ENCODE measurements around the gene PGM2L1.
"Not testable (repeated sequence)": the region's sequence is repeated elsewhere in the genome, so short reads cannot be mapped to it uniquely, and the experiment has no call there.

Gene PGM2L1

DNA sequence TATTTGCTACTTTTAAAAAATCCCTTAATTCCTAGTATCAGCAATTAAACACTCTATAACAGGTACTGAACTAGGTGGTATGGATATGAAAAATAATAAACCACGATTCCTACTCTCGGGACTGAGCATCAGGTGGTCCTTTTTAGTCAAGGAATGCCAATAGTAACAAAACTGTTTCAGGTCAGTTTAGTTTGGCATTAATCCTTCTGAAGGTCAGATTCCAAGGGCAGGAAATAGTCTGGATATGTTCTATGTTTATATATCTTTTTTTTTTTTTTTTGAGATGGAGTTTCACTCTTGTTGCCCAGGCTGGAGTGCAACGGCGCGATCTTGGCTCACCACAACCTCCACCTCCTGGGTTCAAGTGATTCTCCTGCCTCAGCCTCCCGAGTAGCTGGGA, 67.2 kb downstream of the PGM2L1 start:
- DNase-seq: not testable (repeated sequence)

DNA sequence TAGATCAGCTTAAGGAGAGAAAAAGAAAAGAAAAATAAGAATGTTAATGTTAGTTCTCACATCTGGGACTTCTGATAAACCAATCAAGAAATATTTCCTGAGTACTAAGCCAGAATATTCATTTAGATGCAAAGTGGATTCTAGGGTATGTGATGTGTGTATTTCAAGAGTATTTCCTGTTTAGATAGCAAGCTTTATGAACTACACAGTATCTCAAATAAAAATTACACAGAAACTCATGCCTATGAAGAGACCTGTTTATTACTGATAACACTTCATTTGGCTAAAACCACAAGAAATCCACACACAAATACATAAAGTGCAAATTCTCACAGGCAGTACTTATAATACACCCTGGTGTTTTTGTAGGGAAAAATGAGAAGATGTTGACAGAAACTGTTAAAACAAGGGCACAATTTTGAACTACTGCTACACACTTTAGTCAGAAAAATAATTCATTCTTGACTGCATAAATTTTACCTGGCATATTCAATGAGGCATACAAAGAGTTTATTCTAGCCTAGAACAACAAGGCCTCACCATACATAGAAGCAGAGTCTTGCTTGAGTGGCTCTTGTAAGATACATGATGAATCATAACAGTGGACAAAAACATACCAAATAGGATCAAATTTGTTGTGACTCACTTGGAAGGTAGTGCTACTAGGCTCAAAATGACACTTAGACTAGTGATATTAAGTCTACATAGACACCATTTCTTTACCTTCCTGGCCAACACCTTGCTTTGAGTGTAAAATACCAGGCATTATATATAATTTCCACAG, 68.0 kb downstream of the PGM2L1 start:
- DNase-seq: no peak

DNA sequence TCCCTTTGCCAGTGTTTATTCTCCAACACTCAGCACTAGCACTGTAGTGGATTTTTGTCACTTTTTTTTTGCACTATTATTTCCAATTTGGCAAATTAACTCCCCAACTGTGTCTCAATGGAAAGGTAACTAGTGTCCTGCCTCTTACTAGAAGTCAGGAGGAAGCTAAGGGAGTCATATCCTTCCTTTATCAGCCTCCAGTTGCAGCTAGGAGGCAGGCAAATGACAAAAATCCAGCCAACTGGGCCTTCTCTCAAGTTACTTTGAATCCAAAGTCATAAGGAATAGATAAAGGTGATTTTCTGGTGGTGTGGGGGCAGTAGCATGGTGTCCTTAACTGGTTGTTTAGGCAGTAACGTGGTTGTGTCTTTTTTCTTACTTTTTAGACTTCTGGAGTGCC, 71.2 kb downstream of the PGM2L1 start:
- DNase-seq: no peak

GRCh38 chr11:74326665-74327064, 71.6 kb downstream of the PGM2L1 start:
- DNase-seq: no peak

- no peak for DNase-seq
Measured at GRCh38 chr11:74325649-74326645, 72.3 kb downstream of the PGM2L1 start.

- no peak for DNase-seq
Measured at GRCh38 chr11:74322667-74323066, 75.6 kb downstream of the PGM2L1 start.

GRCh38 chr11:74321487-74322188, 76.6 kb downstream of the PGM2L1 start:
- DNase-seq: peak; percentile 49

GRCh38 chr11:74320538-74320937, 77.7 kb downstream of the PGM2L1 start:
- DNase-seq: no peak

- no peak for DNase-seq
Measured at GRCh38 chr11:74319139-74319816, 79.0 kb downstream of the PGM2L1 start.

DNA sequence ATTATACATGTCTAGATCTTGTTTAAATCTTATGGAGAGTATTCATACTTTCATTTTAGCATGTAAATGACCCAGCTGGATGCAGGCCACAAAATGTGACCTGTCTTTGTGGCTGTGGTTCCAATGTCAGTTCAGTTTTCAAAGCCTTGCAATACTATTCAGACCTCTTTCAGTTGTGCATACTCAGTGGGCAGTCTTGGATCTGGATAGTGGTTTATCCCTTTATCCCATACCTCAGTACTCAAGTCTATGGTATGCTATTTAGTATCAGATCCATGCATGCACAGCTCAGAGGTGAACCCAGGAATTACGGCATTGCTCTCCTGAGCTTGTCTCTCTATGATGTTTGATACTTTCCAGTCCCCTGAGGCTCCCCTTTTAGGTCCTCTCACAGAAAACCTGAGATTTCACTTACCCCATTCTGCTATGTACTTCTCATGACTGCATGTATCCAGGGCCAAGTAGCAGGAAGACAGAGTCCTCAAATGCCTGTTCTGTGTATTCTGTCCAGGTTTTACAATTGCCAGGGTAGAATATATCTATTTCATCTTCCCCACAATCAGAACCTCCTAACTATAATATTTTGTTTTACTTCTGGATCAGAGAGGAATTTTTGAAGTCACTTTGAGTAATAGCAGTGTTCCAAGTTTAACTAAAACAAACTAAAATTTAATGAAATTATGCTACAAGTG, 79.8 kb downstream of the PGM2L1 start:
- no peak for DNase-seq

- no peak for DNase-seq
Measured at GRCh38 chr11:74316772-74317505, 81.3 kb downstream of the PGM2L1 start.

- DNase-seq: no peak
Measured at GRCh38 chr11:74312326-74312725, 85.9 kb downstream of the PGM2L1 start.

GRCh38 chr11:74311352-74311926, 86.8 kb downstream of the PGM2L1 start, which contains the start of gene P4HA3:
Gene P4HA3, minus strand, starts transcription at chr11:74311640. Its CDS starts 29 bp downstream, at chr11:74311611.
- peak; percentile 75 for DNase-seq

DNA sequence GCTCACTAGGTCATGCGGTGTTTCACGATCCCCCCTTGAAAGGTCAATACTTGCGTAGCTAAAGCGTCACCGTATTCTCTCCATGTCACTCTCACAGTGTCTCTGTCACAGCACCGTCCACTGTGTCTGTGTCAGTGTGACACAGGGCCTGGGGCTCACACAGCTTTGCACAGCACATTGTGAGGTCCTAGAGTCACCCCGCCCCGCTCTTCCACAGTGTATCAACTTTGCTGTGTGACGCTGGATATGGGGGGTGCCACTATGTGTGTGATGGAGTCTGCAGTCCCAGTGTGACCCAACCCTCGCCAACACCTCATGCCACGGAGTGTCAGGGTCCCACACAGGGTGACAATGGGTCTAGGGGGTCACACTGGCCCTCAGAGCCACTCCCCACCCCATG, 87.4 kb downstream of the PGM2L1 start:
- DNase-seq: no peak

DNA sequence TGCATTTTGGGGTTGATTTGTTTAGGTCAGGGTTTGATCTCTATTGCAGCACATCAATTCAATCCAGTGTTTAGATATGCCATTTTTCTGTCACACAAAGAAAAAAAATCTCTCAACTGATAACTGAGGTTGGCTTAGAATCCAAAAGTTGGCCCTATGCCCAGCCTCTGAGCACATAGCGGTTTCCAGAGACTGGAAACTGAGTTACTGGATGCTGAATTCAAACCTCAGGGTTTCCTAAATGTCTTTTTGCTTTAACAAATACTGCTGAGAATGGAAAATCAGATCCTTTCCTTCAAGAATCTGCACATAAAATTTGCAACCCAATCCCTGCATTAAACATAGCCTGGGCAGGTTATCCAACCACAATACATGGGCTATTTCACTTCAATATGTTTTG, 90.8 kb downstream of the PGM2L1 start:
- no peak for DNase-seq

GRCh38 chr11:74306435-74307175, 91.6 kb downstream of the PGM2L1 start:
- DNase-seq: no peak

- no peak for DNase-seq
Measured at GRCh38 chr11:74299015-74299414, 99.2 kb downstream of the PGM2L1 start.

- no peak for DNase-seq
Measured at GRCh38 chr11:74297484-74297883, 100.7 kb downstream of the PGM2L1 start.

DNA sequence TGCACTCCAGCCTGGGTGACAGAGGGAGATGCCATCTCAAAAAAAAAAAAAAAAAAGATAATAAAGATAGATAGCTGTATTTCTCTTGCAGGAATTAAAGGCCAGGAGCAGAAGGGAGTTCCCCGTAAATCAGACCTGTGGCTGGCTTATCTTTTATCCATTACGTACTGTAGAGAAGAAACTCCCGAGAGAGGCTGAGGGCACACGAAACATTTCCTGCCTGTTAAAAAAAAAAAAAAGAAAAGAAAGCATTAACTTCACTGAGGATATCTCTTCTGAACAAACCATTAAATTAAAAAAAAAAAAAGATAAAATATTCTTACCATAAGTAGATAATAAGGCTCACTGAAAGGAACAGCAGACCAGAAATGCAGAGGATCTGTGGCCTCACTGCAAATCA, 109.3 kb downstream of the PGM2L1 start:
- no peak for DNase-seq

DNA sequence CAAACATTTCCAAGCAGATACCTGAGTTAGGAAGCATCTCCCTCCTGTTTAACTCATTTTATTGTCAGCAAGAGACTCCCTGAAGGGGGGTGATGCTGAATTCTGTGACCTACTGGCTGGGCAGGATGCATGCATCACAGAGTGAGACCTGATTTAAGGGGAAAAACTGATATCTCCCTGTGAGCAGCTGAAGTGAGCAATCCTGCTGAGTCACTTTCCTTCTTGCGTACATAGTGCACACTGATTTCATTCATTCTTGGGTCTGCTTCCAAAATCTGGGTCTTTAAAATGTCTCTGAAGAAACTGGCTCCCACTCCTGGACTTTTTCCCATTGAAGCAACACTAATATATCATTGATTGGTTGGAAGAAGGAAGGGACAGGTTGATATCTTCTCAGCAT, 110.1 kb downstream of the PGM2L1 start:
- DNase-seq: peak; percentile 14

Measured in stimulated activated CD4-positive, alpha-beta T cell treated with anti-CD3 and anti-CD28 coated beads, Interleukin-15, amount 100 ng/mL, for 24 hours (primary cell).